ENCODE data around the gene CCSER1.

Gene CCSER1

GRCh38 chr4:91282217-91282616, 1155.0 kb downstream of the CCSER1 start:
- H3K4me3 ChIP-seq (ENCODE audit: insufficient read depth, low read depth, low read length, poor library complexity, severe bottlenecking), result no peak overlapping the region
- H3K4me1 ChIP-seq (ENCODE audit: control insufficient read depth, insufficient read depth, low read length, poor library complexity, severe bottlenecking), result no peaks in the 10 kb centered on the region
- H3K27me3 ChIP-seq (replicated peaks; ENCODE audit: control insufficient read depth, insufficient read depth, low read length, poor library complexity, severe bottlenecking), result no peaks in the 10 kb centered on the region
- no peaks in the 10 kb centered on the region for H3K36me3 ChIP-seq (ENCODE audit: control insufficient read depth, insufficient read depth, low read length)
- DNase-seq, result no peak
- H3K27ac ChIP-seq (ENCODE audit: insufficient read depth, low read length, poor library complexity, severe bottlenecking), result no peak overlapping the region
- H3K9me3 ChIP-seq (ENCODE audit: control insufficient read depth, low read length), result no peaks in the 10 kb centered on the region

GRCh38 chr4:91283726-91284230, 1156.6 kb downstream of the CCSER1 start:
- Histone ChIP-seq H3K36me3 (ENCODE audit: control insufficient read depth, insufficient read depth, low read length) (no peaks in the 10 kb centered on the region), H3K4me3 (ENCODE audit: insufficient read depth, low read depth, low read length, poor library complexity, severe bottlenecking) (no peak overlapping the region), H3K27me3 (replicated peaks; ENCODE audit: control insufficient read depth, insufficient read depth, low read length, poor library complexity, severe bottlenecking) (no peaks in the 10 kb centered on the region), H3K4me1 (ENCODE audit: control insufficient read depth, insufficient read depth, low read length, poor library complexity, severe bottlenecking) (no peaks in the 10 kb centered on the region), H3K9me3 (ENCODE audit: control insufficient read depth, low read length) (no peaks in the 10 kb centered on the region), H3K27ac (ENCODE audit: insufficient read depth, low read length, poor library complexity, severe bottlenecking) (no peak overlapping the region)
- DNase-seq, result no peak

GRCh38 chr4:91284480-91284879, 1157.3 kb downstream of the CCSER1 start:
- Histone ChIP-seq H3K27me3 (replicated peaks; ENCODE audit: control insufficient read depth, insufficient read depth, low read length, poor library complexity, severe bottlenecking) (no peaks in the 10 kb centered on the region), H3K4me1 (ENCODE audit: control insufficient read depth, insufficient read depth, low read length, poor library complexity, severe bottlenecking) (no peaks in the 10 kb centered on the region), H3K4me3 (ENCODE audit: insufficient read depth, low read depth, low read length, poor library complexity, severe bottlenecking) (no peak overlapping the region), H3K36me3 (ENCODE audit: control insufficient read depth, insufficient read depth, low read length) (no peaks in the 10 kb centered on the region), H3K27ac (ENCODE audit: insufficient read depth, low read length, poor library complexity, severe bottlenecking) (no peak overlapping the region), H3K9me3 (ENCODE audit: control insufficient read depth, low read length) (no peaks in the 10 kb centered on the region)
- no peak for DNase-seq

- Histone ChIP-seq H3K36me3 (ENCODE audit: control insufficient read depth, insufficient read depth, low read length) (no peaks in the 10 kb centered on the region), H3K4me1 (ENCODE audit: control insufficient read depth, insufficient read depth, low read length, poor library complexity, severe bottlenecking) (no peaks in the 10 kb centered on the region), H3K9me3 (ENCODE audit: control insufficient read depth, low read length) (no peaks in the 10 kb centered on the region), H3K27ac (ENCODE audit: insufficient read depth, low read length, poor library complexity, severe bottlenecking) (no peak overlapping the region), H3K27me3 (replicated peaks; ENCODE audit: control insufficient read depth, insufficient read depth, low read length, poor library complexity, severe bottlenecking) (no peaks in the 10 kb centered on the region), H3K4me3 (ENCODE audit: insufficient read depth, low read depth, low read length, poor library complexity, severe bottlenecking) (no peak overlapping the region)
- DNase-seq, result no peak
Observed at GRCh38 chr4:91285487-91285886, 1158.3 kb downstream of the CCSER1 start.

- H3K36me3 ChIP-seq (ENCODE audit: control insufficient read depth, insufficient read depth, low read length), result no peaks in the 10 kb centered on the region
Observed at GRCh38 chr4:91288702-91289311, 1161.6 kb downstream of the CCSER1 start.

GRCh38 chr4:91298156-91298700, 1171.0 kb downstream of the CCSER1 start:
- H3K4me1 ChIP-seq (ENCODE audit: control insufficient read depth, insufficient read depth, low read length, poor library complexity, severe bottlenecking), result no peaks in the 10 kb centered on the region
- H3K4me3 ChIP-seq (ENCODE audit: insufficient read depth, low read depth, low read length, poor library complexity, severe bottlenecking), result no peak overlapping the region
- no peaks in the 10 kb centered on the region for H3K27me3 ChIP-seq (replicated peaks; ENCODE audit: control insufficient read depth, insufficient read depth, low read length, poor library complexity, severe bottlenecking)
- no peak overlapping the region for H3K27ac ChIP-seq (ENCODE audit: insufficient read depth, low read length, poor library complexity, severe bottlenecking)
- no peaks in the 10 kb centered on the region for H3K36me3 ChIP-seq (ENCODE audit: control insufficient read depth, insufficient read depth, low read length)
- DNase-seq, result no peak
- H3K9me3 ChIP-seq (ENCODE audit: control insufficient read depth, low read length), result peaks cover 3% of the 10 kb centered on the region

More at GRCh38 chr4:91288702-91289311, 1161.6 kb downstream of the CCSER1 start:
- Histone ChIP-seq H3K27me3 (replicated peaks; ENCODE audit: control insufficient read depth, insufficient read depth, low read length, poor library complexity, severe bottlenecking) (no peaks in the 10 kb centered on the region), H3K4me3 (ENCODE audit: insufficient read depth, low read depth, low read length, poor library complexity, severe bottlenecking) (no peak overlapping the region), H3K9me3 (ENCODE audit: control insufficient read depth, low read length) (no peaks in the 10 kb centered on the region), H3K27ac (ENCODE audit: insufficient read depth, low read length, poor library complexity, severe bottlenecking) (no peak overlapping the region), H3K4me1 (ENCODE audit: control insufficient read depth, insufficient read depth, low read length, poor library complexity, severe bottlenecking) (no peaks in the 10 kb centered on the region)
- DNase-seq, result no peak

GRCh38 chr4:91298824-91299223, 1171.6 kb downstream of the CCSER1 start:
- Histone ChIP-seq H3K27me3 (replicated peaks; ENCODE audit: control insufficient read depth, insufficient read depth, low read length, poor library complexity, severe bottlenecking) (no peaks in the 10 kb centered on the region), H3K27ac (ENCODE audit: insufficient read depth, low read length, poor library complexity, severe bottlenecking) (no peak overlapping the region), H3K4me3 (ENCODE audit: insufficient read depth, low read depth, low read length, poor library complexity, severe bottlenecking) (no peak overlapping the region), H3K4me1 (ENCODE audit: control insufficient read depth, insufficient read depth, low read length, poor library complexity, severe bottlenecking) (no peaks in the 10 kb centered on the region), H3K9me3 (ENCODE audit: control insufficient read depth, low read length) (peaks cover 3% of the 10 kb centered on the region), H3K36me3 (ENCODE audit: control insufficient read depth, insufficient read depth, low read length) (no peaks in the 10 kb centered on the region)
- no peak for DNase-seq

GRCh38 chr4:91302120-91302519, 1174.9 kb downstream of the CCSER1 start:
- no peak for DNase-seq
- H3K4me3 ChIP-seq (ENCODE audit: insufficient read depth, low read depth, low read length, poor library complexity, severe bottlenecking), result no peak overlapping the region
- H3K9me3 ChIP-seq (ENCODE audit: control insufficient read depth, low read length), result peaks cover 1% of the 10 kb centered on the region
- H3K27ac ChIP-seq (ENCODE audit: insufficient read depth, low read length, poor library complexity, severe bottlenecking), result no peak overlapping the region
- no peaks in the 10 kb centered on the region for H3K4me1 ChIP-seq (ENCODE audit: control insufficient read depth, insufficient read depth, low read length, poor library complexity, severe bottlenecking)
- H3K27me3 ChIP-seq (replicated peaks; ENCODE audit: control insufficient read depth, insufficient read depth, low read length, poor library complexity, severe bottlenecking), result no peaks in the 10 kb centered on the region
- no peaks in the 10 kb centered on the region for H3K36me3 ChIP-seq (ENCODE audit: control insufficient read depth, insufficient read depth, low read length)

- Histone ChIP-seq H3K4me1 (ENCODE audit: control insufficient read depth, insufficient read depth, low read length, poor library complexity, severe bottlenecking) (no peaks in the 10 kb centered on the region), H3K36me3 (ENCODE audit: control insufficient read depth, insufficient read depth, low read length) (no peaks in the 10 kb centered on the region), H3K27ac (ENCODE audit: insufficient read depth, low read length, poor library complexity, severe bottlenecking) (no peak overlapping the region), H3K4me3 (ENCODE audit: insufficient read depth, low read depth, low read length, poor library complexity, severe bottlenecking) (no peak overlapping the region), H3K27me3 (replicated peaks; ENCODE audit: control insufficient read depth, insufficient read depth, low read length, poor library complexity, severe bottlenecking) (no peaks in the 10 kb centered on the region), H3K9me3 (ENCODE audit: control insufficient read depth, low read length) (no peaks in the 10 kb centered on the region)
- DNase-seq, result no peak
Observed at GRCh38 chr4:91304292-91304691, 1177.1 kb downstream of the CCSER1 start.

GRCh38 chr4:91317434-91317833, 1190.2 kb downstream of the CCSER1 start:
- Histone ChIP-seq H3K27me3 (replicated peaks; ENCODE audit: control insufficient read depth, insufficient read depth, low read length, poor library complexity, severe bottlenecking) (no peaks in the 10 kb centered on the region), H3K27ac (ENCODE audit: insufficient read depth, low read length, poor library complexity, severe bottlenecking) (no peak overlapping the region), H3K9me3 (ENCODE audit: control insufficient read depth, low read length) (no peaks in the 10 kb centered on the region), H3K4me1 (ENCODE audit: control insufficient read depth, insufficient read depth, low read length, poor library complexity, severe bottlenecking) (no peaks in the 10 kb centered on the region), H3K36me3 (ENCODE audit: control insufficient read depth, insufficient read depth, low read length) (no peaks in the 10 kb centered on the region), H3K4me3 (ENCODE audit: insufficient read depth, low read depth, low read length, poor library complexity, severe bottlenecking) (no peak overlapping the region)
- no peak for DNase-seq

Data from effector memory CD4-positive, alpha-beta T cell (primary cell).